GM18909 (cell line): ENCODE measurements around the gene ARMC12.

Experiments used
- ATAC-seq: cut with Tn5 transposase; IDR thresholded peaks from one replicate; pipeline ENCODE4 v1.9.1; 2021; ENCODE audit warnings: mild to moderate bottlenecking; ENCODE audit not compliant: unreplicated experiment, poor library complexity

Gene ARMC12

GRCh38 chr6:35765739-35766138 lies 28.9 kb downstream of the ARMC12 start:
- ATAC-seq, result no peak

- ATAC-seq, result no peak
These were observed 32.4 kb downstream of the ARMC12 start for GRCh38 chr6:35769211-35769610.

- no peak for ATAC-seq
These were observed 34.5 kb downstream of the ARMC12 start for GRCh38 chr6:35771343-35771627.

GRCh38 chr6:35774116-35774794 lies 37.4 kb downstream of the ARMC12 start:
- ATAC-seq, result no peak

- no peak for ATAC-seq
These were observed 38.2 kb downstream of the ARMC12 start for GRCh38 chr6:35775031-35775430.

GRCh38 chr6:35776364-35777215 lies 39.8 kb downstream of the ARMC12 start, which contains the start of gene CLPSL2:
Gene CLPSL2, plus strand, starts transcription at chr6:35776598. Its CDS starts 21 bp downstream, at chr6:35776619.
- no peak for ATAC-seq

- ATAC-seq, result no peak
These were observed 40.7 kb downstream of the ARMC12 start for GRCh38 chr6:35777356-35778102.

- no peak for ATAC-seq
These were observed 41.6 kb downstream of the ARMC12 start for GRCh38 chr6:35778437-35778836.

- ATAC-seq, result no peak
These were observed 43.9 kb downstream of the ARMC12 start, which contains the start of gene CLPSL1 for GRCh38 chr6:35780719-35781118. Gene CLPSL1, plus strand, starts transcription at chr6:35781019. Its CDS starts 92 bp downstream, at chr6:35781111.

- no peak for ATAC-seq
These were observed 44.5 kb downstream of the ARMC12 start for GRCh38 chr6:35781290-35781689.

- no peak for ATAC-seq
These were observed 45.6 kb downstream of the ARMC12 start for GRCh38 chr6:35782424-35782823.

- no peak for ATAC-seq
These were observed 47.4 kb downstream of the ARMC12 start for GRCh38 chr6:35784200-35784599.

GRCh38 chr6:35786272-35786671 lies 49.4 kb downstream of the ARMC12 start:
- ATAC-seq, result no peak

- ATAC-seq, result no peak
These were observed 50.0 kb downstream of the ARMC12 start for GRCh38 chr6:35786810-35787209.

- ATAC-seq, result no peak
These were observed 50.7 kb downstream of the ARMC12 start for GRCh38 chr6:35787266-35788218.

GRCh38 chr6:35788423-35788982 lies 51.7 kb downstream of the ARMC12 start:
- ATAC-seq, result no peak

- no peak for ATAC-seq
These were observed 53.9 kb downstream of the ARMC12 start for GRCh38 chr6:35790683-35791082.

GRCh38 chr6:35794536-35795452 lies 58.0 kb downstream of the ARMC12 start:
- ATAC-seq, result no peak
